Liver (tissue), 9 donors: ENCODE data around the gene NRIP2. TPM values are rescaled to one million over a fixed set of nuclear protein-coding genes. Genes with fewer than 3 reads are reported as not detected.

ENCODE experiments used
- DNase-seq: peaks from one replicate; pipeline ENCODE4 v3.0.0-alpha.2; 2017; ENCODE audit warnings: low spot score
- H3K27ac ChIP-seq, 2 donors: one replicate each; pipeline ENCODE4 v1.7.0; 2013; ENCODE audit warnings: inconsistent platforms in 2 of 2, low read length in 2 of 2, control low read depth in 1 of 2, low read depth in 1 of 2, mild to moderate bottlenecking in 1 of 2
- H3K27me3 ChIP-seq, 4 donors: one replicate each; pipeline versions ENCODE4 v1.6.1 to v1.7.0; 2013; ENCODE audit warnings: low read length in 3 of 4, inconsistent platforms in 1 of 4, mild to moderate bottlenecking in 1 of 4, moderate library complexity in 1 of 4; ENCODE audit not compliant: control insufficient read depth in 4 of 4, insufficient read depth in 4 of 4
- H3K36me3 ChIP-seq, 4 donors: one replicate each; pipeline versions ENCODE4 v1.6.1 to v1.7.0; 2013; ENCODE audit warnings: low read length in 3 of 4, mild to moderate bottlenecking in 3 of 4, low read depth in 1 of 4, moderate library complexity in 1 of 4; ENCODE audit not compliant: control insufficient read depth in 4 of 4, insufficient read depth in 3 of 4
- H3K4me1 ChIP-seq, 4 donors: one replicate each; pipeline versions ENCODE4 v1.6.1 to v1.7.0; 2013; ENCODE audit warnings: low read length in 3 of 4, mild to moderate bottlenecking in 3 of 4, moderate library complexity in 1 of 4; ENCODE audit not compliant: control insufficient read depth in 4 of 4, insufficient read depth in 4 of 4
- H3K4me3 ChIP-seq, 3 donors: one replicate each; pipeline versions ENCODE4 v1.6.1 to v1.7.0; 2013; ENCODE audit warnings: low read length in 3 of 3, control low read depth in 1 of 3, low read depth in 1 of 3, mild to moderate bottlenecking in 1 of 3
- H3K9ac ChIP-seq, 2 donors: one replicate each; pipeline ENCODE4 v1.7.0; 2013; ENCODE audit warnings: low read length in 2 of 2, mild to moderate bottlenecking in 2 of 2, moderate library complexity in 2 of 2, control low read depth in 1 of 2, low read depth in 1 of 2
- H3K9me3 ChIP-seq, 4 donors: one replicate each; pipeline versions ENCODE4 v1.6.1 to v1.7.0; 2013; ENCODE audit warnings: low read length in 3 of 4; ENCODE audit not compliant: control insufficient read depth in 4 of 4
- ATF3 ChIP-seq: IDR thresholded peaks from 2 replicates; pipeline ENCODE4 v1.6.1; 2016; ENCODE audit warnings: antibody characterized with exemption
- CTCF ChIP-seq: fragments of 150-350 bp; IDR thresholded peaks from 2 replicates; pipeline ENCODE4 v1.5.1; 2017; ENCODE audit warnings: improper control_type of control experiment, low read depth, low read length; ENCODE audit not compliant: missing input control
- EGR1 ChIP-seq, 2 donors: IDR thresholded peaks; 2 replicates each; pipeline ENCODE4 v1.6.1; 2016 to 2018; ENCODE audit warnings: antibody characterized with exemption in 2 of 2, low read depth in 2 of 2
- FOXA1 ChIP-seq: IDR thresholded peaks from 2 replicates; pipeline ENCODE4 v1.6.1; 2016; ENCODE audit warnings: antibody characterized with exemption
- FOXA2 ChIP-seq: IDR thresholded peaks from 2 replicates; pipeline ENCODE4 v1.6.1; 2016; ENCODE audit warnings: antibody characterized with exemption
- GABPA ChIP-seq, 2 donors: IDR thresholded peaks in 1 of 2; conservative IDR thresholded peaks in 1 of 2; 2 replicates each; pipeline ENCODE4 v1.6.1; 2016; ENCODE audit warnings: antibody characterized with exemption in 2 of 2, mild to moderate bottlenecking in 1 of 2, moderate library complexity in 1 of 2
- HNF4A ChIP-seq, 2 donors: conservative IDR thresholded peaks; 2 replicates each; pipeline ENCODE4 v1.6.1; 2016; ENCODE audit warnings: antibody characterized with exemption in 2 of 2, mild to moderate bottlenecking in 2 of 2
- HNF4G ChIP-seq: IDR thresholded peaks from 2 replicates; pipeline ENCODE4 v1.6.1; 2016; ENCODE audit warnings: antibody characterized with exemption
- JUND ChIP-seq, 2 donors: IDR thresholded peaks; 2 replicates each; pipeline ENCODE4 v1.6.1; 2016; ENCODE audit warnings: antibody characterized with exemption in 2 of 2
- NR2F2 ChIP-seq: IDR thresholded peaks from 2 replicates; pipeline ENCODE4 v1.6.1; 2016; ENCODE audit warnings: antibody characterized with exemption
- RAD21 ChIP-seq, 2 donors: IDR thresholded peaks; 2 replicates each; pipeline ENCODE4 v1.6.1; 2016; ENCODE audit warnings: antibody characterized with exemption in 2 of 2, mild to moderate bottlenecking in 2 of 2
- RXRA ChIP-seq, 2 donors: IDR thresholded peaks; 2 replicates each; pipeline ENCODE4 v1.6.1; 2017 to 2018; ENCODE audit warnings: antibody characterized with exemption in 2 of 2, mild to moderate bottlenecking in 1 of 2
- TAF1 ChIP-seq: conservative IDR thresholded peaks from 2 replicates; pipeline ENCODE4 v1.6.1; 2016; ENCODE audit warnings: antibody characterized with exemption, mild to moderate bottlenecking
- YY1 ChIP-seq: IDR thresholded peaks from 2 replicates; pipeline ENCODE4 v1.6.1; 2016; ENCODE audit warnings: antibody characterized with exemption, mild to moderate bottlenecking
- WGBS: extraction: QIAGEN DNeasy Blood & Tissue Kit; methylation state at CpG from one replicate; pipeline ENCODE4 v1.1.7; 2013; 5-methylcytosine and 5-hydroxymethylcytosine counted together
- polyA plus RNA-seq, 2 donors: library from polyadenylated mRNA; stranded (reverse) in 1 of 2; unstranded in 1 of 2; fragments of 200-250 nt in 1 of 2; fragments of >200 nt in 1 of 2; fragmentation: Nextera tagmentation in 1 of 2; extraction: Ambion mirVana in 1 of 2; gene quantifications; one replicate each; pipeline versions ENCODE4 v1.2.1 to v1.2.3, GENCODE V29; 2013 to 2015
- total RNA-seq, 2 donors: library from RNA; depleted of rRNA; stranded (reverse); fragments of >200 nt; gene quantifications; one replicate each; pipeline ENCODE4 v1.2.3, GENCODE V29; 2014
- TF ChIP-seq, protein P1 (sequence below): IDR thresholded peaks from 2 replicates; pipeline ENCODE4 v1.6.1; 2016; ENCODE audit warnings: antibody characterized with exemption
- TF ChIP-seq, protein P2 (sequence below): IDR thresholded peaks from 2 replicates; pipeline ENCODE4 v1.6.1; 2016; ENCODE audit warnings: antibody characterized with exemption
- TF ChIP-seq, protein P3 (sequence below): IDR thresholded peaks from 2 replicates; pipeline ENCODE4 v1.6.1; 2016; ENCODE audit warnings: antibody characterized with exemption, mild to moderate bottlenecking
- donor health status: healthy.
- donor health status: healthy.
- donor health status: healthy.
- donor health status: healthy.
- donor health status: healthy.

The NRIP2 gene
- total and polyA plus RNA-seq, 4 donors = 0.19 to 0.46 (median 0.23) TPM

- TF ChIP-seq, protein P1, sequence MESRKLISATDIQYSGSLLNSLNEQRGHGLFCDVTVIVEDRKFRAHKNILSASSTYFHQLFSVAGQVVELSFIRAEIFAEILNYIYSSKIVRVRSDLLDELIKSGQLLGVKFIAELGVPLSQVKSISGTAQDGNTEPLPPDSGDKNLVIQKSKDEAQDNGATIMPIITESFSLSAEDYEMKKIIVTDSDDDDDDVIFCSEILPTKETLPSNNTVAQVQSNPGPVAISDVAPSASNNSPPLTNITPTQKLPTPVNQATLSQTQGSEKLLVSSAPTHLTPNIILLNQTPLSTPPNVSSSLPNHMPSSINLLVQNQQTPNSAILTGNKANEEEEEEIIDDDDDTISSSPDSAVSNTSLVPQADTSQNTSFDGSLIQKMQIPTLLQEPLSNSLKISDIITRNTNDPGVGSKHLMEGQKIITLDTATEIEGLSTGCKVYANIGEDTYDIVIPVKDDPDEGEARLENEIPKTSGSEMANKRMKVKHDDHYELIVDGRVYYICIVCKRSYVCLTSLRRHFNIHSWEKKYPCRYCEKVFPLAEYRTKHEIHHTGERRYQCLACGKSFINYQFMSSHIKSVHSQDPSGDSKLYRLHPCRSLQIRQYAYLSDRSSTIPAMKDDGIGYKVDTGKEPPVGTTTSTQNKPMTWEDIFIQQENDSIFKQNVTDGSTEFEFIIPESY = no peak
- TF ChIP-seq RXRA (IDR thresholded peaks at IDR 0.05) = no peak
- no peak for TF ChIP-seq YY1
- TF ChIP-seq ATF3 = no peak
- TF ChIP-seq HNF4A (conservative IDR thresholded peaks at IDR 0.05) = no peak
Measured at GRCh38 chr12:2805143-2805520, 29.7 kb downstream of the NRIP2 start (continued).

GRCh38 chr12:2804393-2805142, 30.3 kb downstream of the NRIP2 start:
- Histone ChIP-seq H3K27ac (no peak overlapping the region), H3K9me3 (no peaks in the 10 kb centered on the region), H3K9ac (no peak overlapping the region), H3K27me3 (no peaks in the 10 kb centered on the region), H3K4me1 (peaks cover 0 to 11% (median 10%) of the 10 kb centered on the region in 4 donors), H3K4me3 (no peak overlapping the region), H3K36me3 (peaks cover 15 to 48% (median 37%) of the 10 kb centered on the region in 4 donors)
- 52% methylated on average over 5 of the region's 5 CpGs for WGBS
- peak; percentile 36 for TF ChIP-seq NR2F2
- TF ChIP-seq RXRA (IDR thresholded peaks at IDR 0.05) = peak in 1 of 2 donors; percentile 13
- no peak for TF ChIP-seq HNF4A (conservative IDR thresholded peaks at IDR 0.05)
- TF ChIP-seq, protein P2, sequence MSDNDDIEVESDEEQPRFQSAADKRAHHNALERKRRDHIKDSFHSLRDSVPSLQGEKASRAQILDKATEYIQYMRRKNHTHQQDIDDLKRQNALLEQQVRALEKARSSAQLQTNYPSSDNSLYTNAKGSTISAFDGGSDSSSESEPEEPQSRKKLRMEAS = no peak
- no peak for TF ChIP-seq JUND (IDR thresholded peaks at IDR 0.05)
- DNase-seq = no peak

GRCh38 chr12:2803635-2804392, 31.0 kb downstream of the NRIP2 start:
- no peak overlapping the region for H3K27ac ChIP-seq

More at GRCh38 chr12:2803635-2804392, 31.0 kb downstream of the NRIP2 start:
- Histone ChIP-seq H3K9ac (no peak overlapping the region), H3K36me3 (peaks cover 18 to 56% (median 44%) of the 10 kb centered on the region in 4 donors), H3K4me3 (no peak overlapping the region), H3K4me1 (peaks cover 0 to 11% (median 10%) of the 10 kb centered on the region in 4 donors), H3K9me3 (no peaks in the 10 kb centered on the region), H3K27me3 (no peaks in the 10 kb centered on the region)
- WGBS = 80% methylated on average over 7 of the region's 7 CpGs
- no peak for DNase-seq
- no peak for TF ChIP-seq ATF3
- TF ChIP-seq HNF4G = no peak
- TF ChIP-seq HNF4A (conservative IDR thresholded peaks at IDR 0.05) = no peak
- TF ChIP-seq EGR1 (IDR thresholded peaks at IDR 0.05; ENCODE audit: low read depth in 2 of 2) = no peak
- TF ChIP-seq YY1 = no peak
- TF ChIP-seq GABPA (IDR thresholded peaks at IDR 0.05 in 1 of 2, conservative IDR thresholded peaks at IDR 0.05 in 1 of 2) = no peak
- TF ChIP-seq TAF1 = no peak
- TF ChIP-seq, protein P3, sequence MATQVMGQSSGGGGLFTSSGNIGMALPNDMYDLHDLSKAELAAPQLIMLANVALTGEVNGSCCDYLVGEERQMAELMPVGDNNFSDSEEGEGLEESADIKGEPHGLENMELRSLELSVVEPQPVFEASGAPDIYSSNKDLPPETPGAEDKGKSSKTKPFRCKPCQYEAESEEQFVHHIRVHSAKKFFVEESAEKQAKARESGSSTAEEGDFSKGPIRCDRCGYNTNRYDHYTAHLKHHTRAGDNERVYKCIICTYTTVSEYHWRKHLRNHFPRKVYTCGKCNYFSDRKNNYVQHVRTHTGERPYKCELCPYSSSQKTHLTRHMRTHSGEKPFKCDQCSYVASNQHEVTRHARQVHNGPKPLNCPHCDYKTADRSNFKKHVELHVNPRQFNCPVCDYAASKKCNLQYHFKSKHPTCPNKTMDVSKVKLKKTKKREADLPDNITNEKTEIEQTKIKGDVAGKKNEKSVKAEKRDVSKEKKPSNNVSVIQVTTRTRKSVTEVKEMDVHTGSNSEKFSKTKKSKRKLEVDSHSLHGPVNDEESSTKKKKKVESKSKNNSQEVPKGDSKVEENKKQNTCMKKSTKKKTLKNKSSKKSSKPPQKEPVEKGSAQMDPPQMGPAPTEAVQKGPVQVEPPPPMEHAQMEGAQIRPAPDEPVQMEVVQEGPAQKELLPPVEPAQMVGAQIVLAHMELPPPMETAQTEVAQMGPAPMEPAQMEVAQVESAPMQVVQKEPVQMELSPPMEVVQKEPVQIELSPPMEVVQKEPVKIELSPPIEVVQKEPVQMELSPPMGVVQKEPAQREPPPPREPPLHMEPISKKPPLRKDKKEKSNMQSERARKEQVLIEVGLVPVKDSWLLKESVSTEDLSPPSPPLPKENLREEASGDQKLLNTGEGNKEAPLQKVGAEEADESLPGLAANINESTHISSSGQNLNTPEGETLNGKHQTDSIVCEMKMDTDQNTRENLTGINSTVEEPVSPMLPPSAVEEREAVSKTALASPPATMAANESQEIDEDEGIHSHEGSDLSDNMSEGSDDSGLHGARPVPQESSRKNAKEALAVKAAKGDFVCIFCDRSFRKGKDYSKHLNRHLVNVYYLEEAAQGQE = no peak
- TF ChIP-seq, protein P2 = no peak
- TF ChIP-seq JUND (IDR thresholded peaks at IDR 0.05) = no peak
- no peak for TF ChIP-seq RXRA (IDR thresholded peaks at IDR 0.05)
- no peak for TF ChIP-seq CTCF
- no peak for TF ChIP-seq FOXA1
- no peak for TF ChIP-seq NR2F2
- TF ChIP-seq RAD21 (IDR thresholded peaks at IDR 0.05) = no peak
- no peak for TF ChIP-seq FOXA2
